ENCODE results near the gene HILPDA. TPM values are rescaled to one million over a fixed set of nuclear protein-coding genes. Genes with fewer than 3 reads are reported as not detected.

The HILPDA gene
- total and polyA plus RNA-seq, 10 of the 15 experiments (the other 5 are each of a cell fraction or from before 2014, with no cell fraction given) = 12.0 to 232 (median 26.4) TPM

- TF ChIP-seq, protein P1, sequence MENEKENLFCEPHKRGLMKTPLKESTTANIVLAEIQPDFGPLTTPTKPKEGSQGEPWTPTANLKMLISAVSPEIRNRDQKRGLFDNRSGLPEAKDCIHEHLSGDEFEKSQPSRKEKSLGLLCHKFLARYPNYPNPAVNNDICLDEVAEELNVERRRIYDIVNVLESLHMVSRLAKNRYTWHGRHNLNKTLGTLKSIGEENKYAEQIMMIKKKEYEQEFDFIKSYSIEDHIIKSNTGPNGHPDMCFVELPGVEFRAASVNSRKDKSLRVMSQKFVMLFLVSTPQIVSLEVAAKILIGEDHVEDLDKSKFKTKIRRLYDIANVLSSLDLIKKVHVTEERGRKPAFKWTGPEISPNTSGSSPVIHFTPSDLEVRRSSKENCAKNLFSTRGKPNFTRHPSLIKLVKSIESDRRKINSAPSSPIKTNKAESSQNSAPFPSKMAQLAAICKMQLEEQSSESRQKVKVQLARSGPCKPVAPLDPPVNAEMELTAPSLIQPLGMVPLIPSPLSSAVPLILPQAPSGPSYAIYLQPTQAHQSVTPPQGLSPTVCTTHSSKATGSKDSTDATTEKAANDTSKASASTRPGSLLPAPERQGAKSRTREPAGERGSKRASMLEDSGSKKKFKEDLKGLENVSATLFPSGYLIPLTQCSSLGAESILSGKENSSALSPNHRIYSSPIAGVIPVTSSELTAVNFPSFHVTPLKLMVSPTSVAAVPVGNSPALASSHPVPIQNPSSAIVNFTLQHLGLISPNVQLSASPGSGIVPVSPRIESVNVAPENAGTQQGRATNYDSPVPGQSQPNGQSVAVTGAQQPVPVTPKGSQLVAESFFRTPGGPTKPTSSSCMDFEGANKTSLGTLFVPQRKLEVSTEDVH (IDR thresholded peaks at IDR 0.05; ENCODE audit: low read depth, partially characterized antibody) = peak; percentile 92
- peak in 1 of 2 experiments; percentile 45; a peak in 2 of 4 replicates for TF ChIP-seq BHLHE40 (IDR thresholded peaks at IDR 0.05; ENCODE audit: borderline replicate concordance in 1 of 2, low read depth in 2 of 2, low read length in 1 of 2)
- TF ChIP-seq, protein P2, sequence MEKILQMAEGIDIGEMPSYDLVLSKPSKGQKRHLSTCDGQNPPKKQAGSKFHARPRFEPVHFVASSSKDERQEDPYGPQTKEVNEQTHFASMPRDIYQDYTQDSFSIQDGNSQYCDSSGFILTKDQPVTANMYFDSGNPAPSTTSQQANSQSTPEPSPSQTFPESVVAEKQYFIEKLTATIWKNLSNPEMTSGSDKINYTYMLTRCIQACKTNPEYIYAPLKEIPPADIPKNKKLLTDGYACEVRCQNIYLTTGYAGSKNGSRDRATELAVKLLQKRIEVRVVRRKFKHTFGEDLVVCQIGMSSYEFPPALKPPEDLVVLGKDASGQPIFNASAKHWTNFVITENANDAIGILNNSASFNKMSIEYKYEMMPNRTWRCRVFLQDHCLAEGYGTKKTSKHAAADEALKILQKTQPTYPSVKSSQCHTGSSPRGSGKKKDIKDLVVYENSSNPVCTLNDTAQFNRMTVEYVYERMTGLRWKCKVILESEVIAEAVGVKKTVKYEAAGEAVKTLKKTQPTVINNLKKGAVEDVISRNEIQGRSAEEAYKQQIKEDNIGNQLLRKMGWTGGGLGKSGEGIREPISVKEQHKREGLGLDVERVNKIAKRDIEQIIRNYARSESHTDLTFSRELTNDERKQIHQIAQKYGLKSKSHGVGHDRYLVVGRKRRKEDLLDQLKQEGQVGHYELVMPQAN (conservative IDR thresholded peaks at IDR 0.05) = peak; percentile 50; the same call in 1 of the 2 replicates
- peak; percentile 68 for TF ChIP-seq HCFC1 (IDR thresholded peaks at IDR 0.05; ENCODE audit: low read length)
- TF ChIP-seq EED (IDR thresholded peaks at IDR 0.05; ENCODE audit: low read depth) = 0 out of 2 replicates have a peak, but pooled peaks have one; percentile 30
- TF ChIP-seq SIX5 (IDR thresholded peaks at IDR 0.05; ENCODE audit: low read depth, low read length, severe bottlenecking) = peak; percentile 36
- peak; percentile 91 for TF ChIP-seq ZBTB40 (IDR thresholded peaks at IDR 0.05; ENCODE audit: borderline replicate concordance)
- peak; percentile 67 for TF ChIP-seq KLF5 (IDR thresholded peaks at IDR 0.05; ENCODE audit: partially characterized antibody)
- TF ChIP-seq SMC3 (IDR thresholded peaks at IDR 0.05; ENCODE audit: borderline replicate concordance, low read length) = peak; percentile 19; the same call in 1 of the 2 replicates
- TF ChIP-seq SP1 (IDR thresholded peaks at IDR 0.05; ENCODE audit: low read depth, low read length) = peak; percentile 47
- TF ChIP-seq CBX5 (IDR thresholded peaks at IDR 0.05; ENCODE audit: low read depth) = 0 out of 2 replicates have a peak, but pooled peaks have one; percentile 57
- peak; percentile 14; the same call in 1 of the 2 replicates for TF ChIP-seq TCF12 (IDR thresholded peaks at IDR 0.05; ENCODE audit: low read depth, low read length)
- peak in 1 of 2 experiments; percentile 53; a peak in 3 of 4 replicates for TF ChIP-seq IKZF2 (IDR thresholded peaks at IDR 0.05)
- peak; percentile 96 for TF ChIP-seq CHD2 (IDR thresholded peaks at IDR 0.05; ENCODE audit: borderline replicate concordance, low read depth, low read length)
- peak; percentile 47; the same call in 1 of the 2 replicates for TF ChIP-seq CREM (IDR thresholded peaks at IDR 0.05; ENCODE audit: low read depth)
- TF ChIP-seq MXI1 (IDR thresholded peaks at IDR 0.05; ENCODE audit: low read depth, low read length) = peak; percentile 78; the same call in 1 of the 2 replicates
- 0 out of 2 replicates have a peak, but pooled peaks have one; percentile 2 for TF ChIP-seq PAX5 (IDR thresholded peaks at IDR 0.05; ENCODE audit: borderline replicate concordance, low read depth, low read length)
- TF ChIP-seq ASH2L (IDR thresholded peaks at IDR 0.05; ENCODE audit: borderline replicate concordance, low read depth) = 0 out of 2 replicates have a peak, but pooled peaks have one; percentile 50
- TF ChIP-seq BRCA1 (IDR thresholded peaks at IDR 0.05; ENCODE audit: low read depth, low read length) = 0 out of 2 replicates have a peak, but pooled peaks have one; percentile 35
Measured at GRCh38 chr7:128476402-128477335, 21.0 kb downstream of the HILPDA start, which contains the start of gene METTL2B (continued).

All from GM12878 (cell line).